Tibial artery (tissue), 4 donors: ENCODE measurements around the gene JCAD.

ENCODE experiments used
- DNase-seq, 2 donors: peaks; one replicate each; pipeline ENCODE4 v3.0.0-alpha.2; 2019
- H3K27ac ChIP-seq, 2 donors: fragments of 200-600 bp; sonication (generic) in 1 of 2; 1 replicate in 1 of 2; 2 replicates in 1 of 2; pipeline ENCODE4 v1.5.1; 2018 to 2019; ENCODE audit warnings: mild to moderate bottlenecking in 1 of 2
- H3K27me3 ChIP-seq, 2 donors: fragments of 200-600 bp; sonication (generic) in 1 of 2; one replicate each; pipeline versions ENCODE4 v1.5.1 to v1.6.0; 2016 to 2019
- H3K36me3 ChIP-seq, 3 donors: fragments of 200-600 bp; sonication (generic) in 2 of 3; one replicate each; pipeline ENCODE4 v1.5.1; 2016 to 2019; ENCODE audit warnings: mild to moderate bottlenecking in 2 of 3
- H3K4me1 ChIP-seq, 4 donors: fragments of 200-600 bp; sonication (generic) in 2 of 4; 1 replicate in 3 of 4; 2 replicates in 1 of 4; pipeline ENCODE4 v1.5.1; 2016 to 2019
- H3K4me3 ChIP-seq, 2 donors: fragments of 200-600 bp; sonication (generic) in 1 of 2; 1 replicate in 1 of 2; 2 replicates in 1 of 2; pipeline ENCODE4 v1.5.1; 2018 to 2019; ENCODE audit warnings: mild to moderate bottlenecking in 2 of 2
- H3K9me3 ChIP-seq, 3 donors: fragments of 200-600 bp; sonication (generic) in 1 of 3; one replicate each; pipeline ENCODE4 v1.5.1; 2016 to 2019
- intact Hi-C: fragments of 100-400 bp; cut with DNase I; formaldehyde crosslinking; loops from one replicate; pipeline ENCODE4 v1.15.0; 2023; ENCODE audit warnings: low total_unique reads
- TF ChIP-seq, protein P1 (sequence below), 2 experiments: fragments of 200-600 bp in 1 of 2; fragments of 450-650 bp in 1 of 2; IDR thresholded peaks; one replicate each; pipeline ENCODE4 v1.5.1; 2017 to 2019; ENCODE audit warnings: antibody characterized with exemption in 2 of 2, mild to moderate bottlenecking in 1 of 2, moderate library complexity in 1 of 2

The JCAD gene

DNA sequence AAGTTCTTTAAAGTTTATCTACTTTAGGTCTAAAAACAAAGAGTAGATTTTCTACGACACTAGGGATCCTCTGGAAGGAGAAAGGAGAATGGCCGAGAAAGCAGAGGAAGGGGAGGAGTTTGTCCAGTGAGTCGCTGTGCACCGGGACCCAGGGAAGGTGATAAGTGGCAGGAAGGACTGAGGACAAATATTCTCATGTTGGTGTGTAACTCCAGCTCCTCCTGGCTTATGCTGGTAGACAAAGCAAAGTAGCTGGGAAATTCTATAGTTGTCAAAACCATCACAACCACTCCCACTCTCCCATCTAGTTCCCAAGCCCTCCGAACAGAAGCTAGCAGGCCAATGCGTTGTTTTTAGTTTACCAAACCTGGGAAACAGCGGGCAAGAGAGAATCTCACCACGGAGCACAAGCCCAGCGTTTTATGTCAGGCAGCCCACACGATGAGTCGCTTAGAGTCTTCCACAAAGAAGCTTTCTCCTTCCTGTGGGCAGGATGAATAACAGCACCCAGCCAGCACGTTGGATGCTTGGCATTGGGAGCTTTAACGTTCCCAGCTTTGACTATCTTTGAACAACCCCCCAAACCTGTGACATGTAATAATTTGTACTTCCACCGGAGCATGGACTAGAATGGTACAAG lies 32.9 kb upstream of the JCAD start:
- Histone ChIP-seq H3K4me3 (no peak overlapping the region), H3K9me3 (no peaks in the 10 kb centered on the region), H3K36me3 (no peaks in the 10 kb centered on the region), H3K4me1 (no peaks in the 10 kb centered on the region), H3K27ac (no peak overlapping the region), H3K27me3 (no peaks in the 10 kb centered on the region)
- TF ChIP-seq, protein P1, sequence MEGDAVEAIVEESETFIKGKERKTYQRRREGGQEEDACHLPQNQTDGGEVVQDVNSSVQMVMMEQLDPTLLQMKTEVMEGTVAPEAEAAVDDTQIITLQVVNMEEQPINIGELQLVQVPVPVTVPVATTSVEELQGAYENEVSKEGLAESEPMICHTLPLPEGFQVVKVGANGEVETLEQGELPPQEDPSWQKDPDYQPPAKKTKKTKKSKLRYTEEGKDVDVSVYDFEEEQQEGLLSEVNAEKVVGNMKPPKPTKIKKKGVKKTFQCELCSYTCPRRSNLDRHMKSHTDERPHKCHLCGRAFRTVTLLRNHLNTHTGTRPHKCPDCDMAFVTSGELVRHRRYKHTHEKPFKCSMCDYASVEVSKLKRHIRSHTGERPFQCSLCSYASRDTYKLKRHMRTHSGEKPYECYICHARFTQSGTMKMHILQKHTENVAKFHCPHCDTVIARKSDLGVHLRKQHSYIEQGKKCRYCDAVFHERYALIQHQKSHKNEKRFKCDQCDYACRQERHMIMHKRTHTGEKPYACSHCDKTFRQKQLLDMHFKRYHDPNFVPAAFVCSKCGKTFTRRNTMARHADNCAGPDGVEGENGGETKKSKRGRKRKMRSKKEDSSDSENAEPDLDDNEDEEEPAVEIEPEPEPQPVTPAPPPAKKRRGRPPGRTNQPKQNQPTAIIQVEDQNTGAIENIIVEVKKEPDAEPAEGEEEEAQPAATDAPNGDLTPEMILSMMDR (IDR thresholded peaks at IDR 0.05) = no peak
- no peak for DNase-seq
- intact Hi-C loops = no loop called here

DNA sequence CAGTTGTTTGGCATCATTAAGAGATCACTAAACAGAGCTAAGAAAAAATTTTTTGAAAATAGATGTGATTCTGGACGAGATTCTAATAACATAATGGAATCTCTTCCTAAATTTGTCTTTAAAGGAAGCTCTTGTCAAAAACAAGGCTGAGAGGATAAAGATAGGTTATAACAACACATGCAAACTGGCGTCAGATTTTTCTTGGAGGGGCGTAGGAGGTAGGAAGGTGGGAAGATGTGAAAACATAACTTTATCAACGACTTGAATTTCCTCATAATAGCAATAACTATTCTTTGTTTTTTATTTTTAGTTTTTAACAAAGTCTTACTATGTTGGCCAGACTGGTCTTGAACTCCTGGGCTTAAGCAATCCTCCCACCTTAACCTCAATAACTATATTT lies 31.8 kb upstream of the JCAD start:
- Histone ChIP-seq H3K27ac (no peak overlapping the region), H3K36me3 (no peaks in the 10 kb centered on the region), H3K9me3 (no peaks in the 10 kb centered on the region), H3K27me3 (no peaks in the 10 kb centered on the region), H3K4me3 (no peak overlapping the region), H3K4me1 (no peaks in the 10 kb centered on the region)
- TF ChIP-seq, protein P1 (IDR thresholded peaks at IDR 0.05) = no peak
- intact Hi-C loops = no loop called here
- no peak for DNase-seq

GRCh38 chr10:30088178-30088577 lies 28.8 kb upstream of the JCAD start:
- H3K4me3 ChIP-seq = no peak overlapping the region
- TF ChIP-seq, protein P1 (IDR thresholded peaks at IDR 0.05) = no peak
- H3K36me3 ChIP-seq = no peaks in the 10 kb centered on the region
- no peak overlapping the region for H3K27ac ChIP-seq
- H3K9me3 ChIP-seq = no peaks in the 10 kb centered on the region
- intact Hi-C loops = no loop called here
- H3K27me3 ChIP-seq = no peaks in the 10 kb centered on the region
- no peak for DNase-seq
- no peaks in the 10 kb centered on the region for H3K4me1 ChIP-seq

GRCh38 chr10:30083934-30084333 lies 24.5 kb upstream of the JCAD start:
- TF ChIP-seq, protein P1 (IDR thresholded peaks at IDR 0.05) = no peak
- Histone ChIP-seq H3K9me3 (no peaks in the 10 kb centered on the region), H3K4me3 (no peak overlapping the region), H3K36me3 (no peaks in the 10 kb centered on the region), H3K27me3 (no peaks in the 10 kb centered on the region), H3K4me1 (no peaks in the 10 kb centered on the region), H3K27ac (no peak overlapping the region)
- intact Hi-C loops = no loop called here
- no peak for DNase-seq

- TF ChIP-seq, protein P1 (IDR thresholded peaks at IDR 0.05) = no peak
- Histone ChIP-seq H3K27ac (no peak overlapping the region), H3K36me3 (no peaks in the 10 kb centered on the region), H3K4me3 (no peak overlapping the region), H3K27me3 (no peaks in the 10 kb centered on the region), H3K4me1 (no peaks in the 10 kb centered on the region), H3K9me3 (no peaks in the 10 kb centered on the region)
- intact Hi-C loops = no loop called here
- no peak for DNase-seq
These were observed 21.8 kb upstream of the JCAD start for GRCh38 chr10:30081182-30081581.

DNA sequence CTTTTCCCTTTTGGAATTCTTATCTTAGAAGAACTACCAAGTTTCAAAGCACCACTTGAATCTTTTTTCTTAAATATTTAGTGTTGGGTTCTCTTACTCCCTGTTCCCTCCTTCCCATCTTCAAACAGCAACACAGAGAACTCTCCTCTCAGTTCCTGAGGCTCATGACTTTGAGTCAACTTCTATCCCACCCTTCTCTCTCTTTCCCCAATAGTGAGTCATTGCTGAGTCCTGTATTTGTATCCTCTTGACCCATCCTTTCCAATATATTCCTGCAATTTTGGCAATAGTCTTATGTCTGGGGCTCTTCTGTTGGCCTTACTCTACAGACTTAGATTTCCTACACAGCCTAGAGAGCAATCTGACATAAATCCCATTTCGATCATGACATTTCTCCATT lies 20.8 kb upstream of the JCAD start:
- DNase-seq = no peak
- Histone ChIP-seq H3K9me3 (no peaks in the 10 kb centered on the region), H3K4me1 (no peaks in the 10 kb centered on the region), H3K4me3 (no peak overlapping the region), H3K27ac (no peak overlapping the region), H3K27me3 (no peaks in the 10 kb centered on the region), H3K36me3 (no peaks in the 10 kb centered on the region)
- intact Hi-C loops = no loop called here
- TF ChIP-seq, protein P1 (IDR thresholded peaks at IDR 0.05) = no peak
